ENCODE data around the gene CNTRL.
A peak's percentile ranks its signal among the peaks of the same experiment; 100 is the strongest.
"Not testable (repeated sequence)": the region's sequence is repeated elsewhere in the genome, so short reads cannot be mapped to it uniquely, and the experiment has no call there.

Gene CNTRL

DNA sequence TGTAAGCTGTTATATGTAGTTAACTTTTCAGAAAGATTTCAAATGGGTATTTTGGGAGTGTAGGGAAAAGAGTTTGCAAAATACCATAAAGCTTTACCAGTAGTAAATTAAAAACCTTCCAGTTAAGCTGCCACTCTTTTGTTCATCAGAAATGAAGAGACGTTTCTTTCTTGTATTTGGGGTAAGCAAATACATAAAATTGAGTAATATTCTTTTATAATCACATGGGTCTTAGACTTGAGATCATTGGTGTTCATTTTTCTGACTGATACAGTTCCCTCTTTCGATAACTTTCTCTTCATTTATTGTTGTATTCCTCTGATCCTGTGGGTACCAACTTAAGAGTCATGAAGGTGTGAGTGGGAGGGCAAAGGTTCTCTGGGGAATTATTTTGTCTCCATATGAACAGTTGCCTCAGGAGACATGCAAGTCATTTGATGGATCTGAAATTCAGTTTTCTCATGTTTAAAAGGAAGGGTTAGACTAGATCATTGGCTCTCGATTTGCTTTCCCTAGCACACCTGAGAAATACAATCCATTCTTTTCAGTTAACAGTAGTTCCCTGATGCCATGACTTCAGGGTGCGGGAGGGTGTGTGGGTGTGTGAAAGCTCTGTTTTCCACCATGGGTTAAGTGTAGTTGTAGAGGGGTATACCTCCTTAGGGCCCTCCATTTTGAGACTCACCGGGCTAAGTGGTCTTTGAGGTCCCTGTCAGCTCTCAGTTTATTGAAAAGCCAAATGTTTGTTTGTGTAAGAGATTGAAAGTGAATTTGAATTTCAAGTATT is 47.7 kb downstream of the CNTRL start:
- TF ChIP-seq, protein P1, sequence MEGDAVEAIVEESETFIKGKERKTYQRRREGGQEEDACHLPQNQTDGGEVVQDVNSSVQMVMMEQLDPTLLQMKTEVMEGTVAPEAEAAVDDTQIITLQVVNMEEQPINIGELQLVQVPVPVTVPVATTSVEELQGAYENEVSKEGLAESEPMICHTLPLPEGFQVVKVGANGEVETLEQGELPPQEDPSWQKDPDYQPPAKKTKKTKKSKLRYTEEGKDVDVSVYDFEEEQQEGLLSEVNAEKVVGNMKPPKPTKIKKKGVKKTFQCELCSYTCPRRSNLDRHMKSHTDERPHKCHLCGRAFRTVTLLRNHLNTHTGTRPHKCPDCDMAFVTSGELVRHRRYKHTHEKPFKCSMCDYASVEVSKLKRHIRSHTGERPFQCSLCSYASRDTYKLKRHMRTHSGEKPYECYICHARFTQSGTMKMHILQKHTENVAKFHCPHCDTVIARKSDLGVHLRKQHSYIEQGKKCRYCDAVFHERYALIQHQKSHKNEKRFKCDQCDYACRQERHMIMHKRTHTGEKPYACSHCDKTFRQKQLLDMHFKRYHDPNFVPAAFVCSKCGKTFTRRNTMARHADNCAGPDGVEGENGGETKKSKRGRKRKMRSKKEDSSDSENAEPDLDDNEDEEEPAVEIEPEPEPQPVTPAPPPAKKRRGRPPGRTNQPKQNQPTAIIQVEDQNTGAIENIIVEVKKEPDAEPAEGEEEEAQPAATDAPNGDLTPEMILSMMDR (IDR thresholded peaks at IDR 0.05) = no peak
- no peak overlapping the region for H3K27ac ChIP-seq
- no peaks in the 10 kb centered on the region for H3K36me3 ChIP-seq (ENCODE audit: control insufficient read depth, insufficient read depth, low read length)
- peak overlapping the region; percentile 54 for H2AFZ ChIP-seq
- H3K4me3 ChIP-seq (ENCODE audit: low read depth, low read length) = peak overlapping the region; percentile 60
- H3K27me3 ChIP-seq (ENCODE audit: control insufficient read depth, insufficient read depth, low read length) = no peaks in the 10 kb centered on the region
- no peaks in the 10 kb centered on the region for H3K9me3 ChIP-seq (ENCODE audit: control insufficient read depth, low read length)
- H3K79me2 ChIP-seq = no peaks in the 10 kb centered on the region
- no peaks in the 10 kb centered on the region for H3K4me1 ChIP-seq
- H3K4me2 ChIP-seq (ENCODE audit: low read length) = peak overlapping the region; percentile 81
- no peak overlapping the region for H3K9ac ChIP-seq

DNA sequence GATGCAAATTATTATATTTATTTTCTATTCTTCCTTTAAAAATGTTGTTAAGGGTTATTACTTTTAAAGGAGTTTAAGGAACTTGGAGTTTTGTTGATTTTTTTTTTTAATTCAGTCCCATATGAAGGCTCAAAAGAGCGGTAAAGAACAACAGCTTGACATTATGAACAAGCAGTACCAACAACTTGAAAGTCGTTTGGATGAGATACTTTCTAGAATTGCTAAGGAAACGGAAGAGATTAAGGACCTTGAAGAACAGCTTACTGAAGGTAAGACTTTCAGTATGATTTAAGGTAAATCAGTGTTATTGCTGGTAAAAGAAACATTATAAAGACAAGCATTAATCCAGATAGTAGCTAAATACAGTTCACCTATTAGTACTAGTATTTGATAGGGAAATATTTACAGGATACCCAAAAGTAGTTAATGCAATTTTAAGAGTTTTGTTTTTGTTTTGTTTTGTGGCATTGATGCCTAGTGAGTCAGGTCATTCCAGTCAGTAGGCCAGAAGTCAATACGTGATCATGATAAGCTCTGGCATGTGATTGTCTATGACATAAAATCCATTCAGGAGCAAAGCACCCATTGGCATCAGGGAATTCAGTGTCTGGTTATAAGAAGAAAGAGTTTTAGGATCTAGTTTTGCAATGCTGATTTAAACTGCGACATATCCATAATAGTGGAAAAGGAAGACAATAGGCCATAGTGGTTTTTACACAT is 49.2 kb downstream of the CNTRL start:
- no peak overlapping the region for H3K4me2 ChIP-seq (ENCODE audit: low read length)
- no peaks in the 10 kb centered on the region for H3K79me2 ChIP-seq
- no peak overlapping the region for H3K9ac ChIP-seq
- no peaks in the 10 kb centered on the region for H3K4me1 ChIP-seq
- no peak overlapping the region for H3K27ac ChIP-seq
- H3K4me3 ChIP-seq (ENCODE audit: low read depth, low read length) = no peak overlapping the region
- H3K9me3 ChIP-seq (ENCODE audit: control insufficient read depth, low read length) = no peaks in the 10 kb centered on the region
- no peaks in the 10 kb centered on the region for H3K36me3 ChIP-seq (ENCODE audit: control insufficient read depth, insufficient read depth, low read length)
- TF ChIP-seq, protein P1 (IDR thresholded peaks at IDR 0.05) = no peak
- H2AFZ ChIP-seq = no peak overlapping the region
- no peaks in the 10 kb centered on the region for H3K27me3 ChIP-seq (ENCODE audit: control insufficient read depth, insufficient read depth, low read length)

DNA sequence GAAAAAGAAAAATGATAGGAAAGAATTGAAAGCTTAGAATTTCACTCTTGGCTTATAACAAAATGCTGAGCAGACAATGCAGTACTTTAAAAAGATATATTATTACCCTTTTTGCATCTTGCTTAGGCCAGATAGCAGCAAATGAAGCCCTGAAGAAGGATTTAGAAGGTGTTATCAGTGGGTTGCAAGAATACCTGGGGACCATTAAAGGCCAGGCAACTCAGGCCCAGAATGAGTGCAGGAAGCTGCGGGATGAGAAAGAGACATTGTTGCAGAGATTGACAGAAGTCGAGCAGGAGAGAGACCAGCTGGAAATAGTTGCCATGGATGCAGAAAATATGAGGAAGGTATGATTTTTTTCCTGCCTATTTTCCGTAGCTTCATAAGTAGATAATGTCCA is 50.8 kb downstream of the CNTRL start:
- no peaks in the 10 kb centered on the region for H3K4me1 ChIP-seq
- no peaks in the 10 kb centered on the region for H3K9me3 ChIP-seq (ENCODE audit: control insufficient read depth, low read length)
- H3K27ac ChIP-seq = no peak overlapping the region
- no peak overlapping the region for H2AFZ ChIP-seq
- no peak overlapping the region for H3K9ac ChIP-seq
- H3K79me2 ChIP-seq = no peaks in the 10 kb centered on the region
- H3K4me2 ChIP-seq (ENCODE audit: low read length) = no peak overlapping the region
- no peaks in the 10 kb centered on the region for H3K36me3 ChIP-seq (ENCODE audit: control insufficient read depth, insufficient read depth, low read length)
- H3K4me3 ChIP-seq (ENCODE audit: low read depth, low read length) = no peak overlapping the region
- H3K27me3 ChIP-seq (ENCODE audit: control insufficient read depth, insufficient read depth, low read length) = no peaks in the 10 kb centered on the region
- TF ChIP-seq, protein P1 (IDR thresholded peaks at IDR 0.05) = no peak

DNA sequence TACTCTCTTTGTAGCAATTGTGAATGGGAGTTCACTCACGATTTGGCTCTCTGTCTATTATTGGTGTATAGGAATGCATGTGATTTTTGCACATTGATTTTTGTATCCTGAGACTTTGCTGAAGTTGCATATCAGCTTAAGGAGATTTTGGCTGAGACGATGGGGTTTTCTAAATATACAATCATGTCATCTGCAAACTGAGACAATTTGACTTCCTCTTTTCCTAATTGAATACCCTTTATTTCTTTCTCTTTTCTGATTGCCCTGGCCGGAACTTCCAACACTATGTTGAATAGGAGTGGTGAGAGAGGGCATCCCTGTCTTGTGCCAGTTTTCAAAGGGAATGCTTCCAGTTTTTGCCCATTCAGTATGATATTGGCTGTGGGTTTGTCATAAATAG is 54.6 kb downstream of the CNTRL start:
- not testable (repeated sequence) for H3K9ac ChIP-seq; H3K4me3 ChIP-seq (ENCODE audit: low read depth, low read length); H3K4me2 ChIP-seq (ENCODE audit: low read length); H3K9me3 ChIP-seq (ENCODE audit: control insufficient read depth, low read length); H3K27ac ChIP-seq; H3K79me2 ChIP-seq; H3K27me3 ChIP-seq (ENCODE audit: control insufficient read depth, insufficient read depth, low read length); H3K36me3 ChIP-seq (ENCODE audit: control insufficient read depth, insufficient read depth, low read length); H2AFZ ChIP-seq; H3K4me1 ChIP-seq

DNA sequence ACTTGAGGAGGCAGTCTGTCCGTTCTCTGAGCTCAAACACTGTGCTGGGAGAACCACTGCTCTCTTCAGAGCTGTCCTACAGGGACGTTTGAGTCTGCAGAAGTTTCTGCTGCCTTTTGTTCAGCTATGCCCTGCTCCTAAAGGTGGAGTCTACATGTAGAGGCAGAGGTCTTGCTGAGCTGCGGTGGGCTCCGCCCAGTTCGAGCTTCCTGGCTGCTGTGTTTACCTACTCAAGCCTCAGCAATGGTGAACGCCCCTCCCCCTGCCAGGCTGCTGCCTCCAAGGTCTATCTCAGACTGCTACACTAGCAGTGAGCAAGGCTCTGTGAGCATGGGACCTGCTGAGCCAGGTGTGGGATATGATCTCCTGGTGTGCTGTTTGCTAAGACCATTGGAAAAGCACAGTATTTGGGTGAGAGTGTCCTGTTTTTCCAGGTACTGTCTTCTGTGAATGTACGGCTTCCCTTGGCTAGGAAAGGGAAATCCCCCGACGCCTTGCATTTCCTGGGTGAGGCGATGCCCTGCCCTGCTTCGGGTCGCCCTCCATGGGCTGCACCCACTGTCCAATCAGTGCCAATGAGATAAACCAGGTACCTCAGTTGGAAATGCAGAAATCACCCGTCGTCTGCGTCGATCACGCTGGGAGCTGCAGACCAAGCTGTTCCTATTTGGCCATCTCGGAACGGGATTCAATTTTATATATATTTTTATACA is 58.5 kb downstream of the CNTRL start:
- TF ChIP-seq, protein P1 (IDR thresholded peaks at IDR 0.05) = no peak
- no peak overlapping the region for H2AFZ ChIP-seq
- H3K9ac ChIP-seq = no peak overlapping the region
- H3K9me3 ChIP-seq (ENCODE audit: control insufficient read depth, low read length) = no peaks in the 10 kb centered on the region
- H3K27ac ChIP-seq = no peak overlapping the region
- H3K36me3 ChIP-seq (ENCODE audit: control insufficient read depth, insufficient read depth, low read length) = no peaks in the 10 kb centered on the region
- no peaks in the 10 kb centered on the region for H3K27me3 ChIP-seq (ENCODE audit: control insufficient read depth, insufficient read depth, low read length)
- H3K4me2 ChIP-seq (ENCODE audit: low read length) = no peak overlapping the region
- no peaks in the 10 kb centered on the region for H3K79me2 ChIP-seq
- no peaks in the 10 kb centered on the region for H3K4me1 ChIP-seq
- H3K4me3 ChIP-seq (ENCODE audit: low read depth, low read length) = no peak overlapping the region

Measured in parathyroid adenoma (tissue), 2 donors.